Activated CD4-positive, alpha-beta T cell treated with anti-CD3 and anti-CD28 coated beads, Interleukin-2, amount 50 U/mL, for 1 hour (primary cell): Measurements from ENCODE around the gene MYL9.

ENCODE experiments used
- DNase-seq: peaks from one replicate; pipeline ENCODE4 v3.0.0-alpha.2; 2020

Gene MYL9

DNA sequence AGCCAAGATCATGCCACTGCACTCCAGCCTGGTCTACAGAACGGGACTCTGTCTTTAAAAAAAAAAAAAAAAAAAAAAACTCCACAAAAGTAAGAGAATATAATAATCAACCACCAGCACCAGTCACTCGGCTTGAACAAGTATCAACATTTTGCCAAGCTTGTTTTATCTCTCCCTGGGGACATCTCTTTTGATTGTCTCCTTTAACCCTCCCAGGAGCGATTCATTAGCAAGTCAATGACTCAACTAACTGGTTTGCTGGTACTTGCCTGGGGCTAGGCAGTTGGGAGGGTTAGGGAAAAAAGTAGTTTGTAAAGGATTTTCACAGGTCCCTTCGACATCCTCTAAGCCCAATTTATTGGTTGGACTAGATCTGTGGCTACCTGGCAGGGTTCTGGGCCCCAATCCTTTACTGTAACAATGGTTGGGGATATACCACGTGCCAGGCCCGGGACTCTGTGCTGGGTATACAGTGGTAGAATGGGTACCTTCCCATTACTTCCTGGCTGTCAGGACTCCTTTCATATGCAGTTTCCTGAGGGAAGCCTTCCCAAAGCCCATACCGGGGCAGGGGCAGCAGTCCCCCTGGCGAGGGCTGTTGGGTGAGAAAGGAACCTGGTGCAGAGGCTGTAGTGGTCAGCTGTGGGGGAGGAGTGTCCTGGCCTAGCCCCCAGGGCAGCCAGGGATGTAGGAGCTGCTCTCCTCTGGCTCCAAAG is 44.2 kb downstream of the MYL9 start:
- no peak for DNase-seq

DNA sequence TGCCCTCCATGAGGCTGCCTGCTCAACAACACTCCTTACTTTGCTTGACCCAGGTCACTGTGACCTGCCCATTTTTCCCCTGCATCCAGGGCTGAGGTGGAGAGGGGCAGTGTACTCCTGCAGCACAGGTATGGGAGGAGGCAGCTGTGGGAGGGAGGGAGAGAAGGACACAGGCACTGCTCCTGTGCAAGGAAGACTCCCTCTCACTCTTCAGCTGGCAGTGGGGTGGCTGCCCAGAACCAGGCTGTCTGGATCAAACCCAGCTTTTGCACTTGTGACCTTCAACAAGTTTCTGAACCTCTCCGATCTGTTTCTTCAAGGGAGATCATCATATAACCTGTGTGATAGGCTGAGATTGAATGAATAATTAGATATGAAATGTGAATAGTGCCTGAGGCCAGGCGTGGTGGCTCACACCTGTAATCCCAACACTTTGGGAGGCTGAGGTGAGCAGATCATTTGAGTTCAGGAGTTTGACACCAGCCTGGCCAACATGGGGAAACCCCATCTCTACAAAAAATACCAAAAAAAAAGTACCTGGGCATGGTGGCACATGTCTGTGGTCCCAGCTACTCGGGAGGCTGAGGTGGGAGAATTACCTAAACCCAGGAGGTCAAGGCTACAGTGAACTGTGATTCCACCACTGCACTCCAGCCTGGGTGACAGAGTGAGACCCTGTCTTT is 46.2 kb downstream of the MYL9 start:
- no peak for DNase-seq

DNA sequence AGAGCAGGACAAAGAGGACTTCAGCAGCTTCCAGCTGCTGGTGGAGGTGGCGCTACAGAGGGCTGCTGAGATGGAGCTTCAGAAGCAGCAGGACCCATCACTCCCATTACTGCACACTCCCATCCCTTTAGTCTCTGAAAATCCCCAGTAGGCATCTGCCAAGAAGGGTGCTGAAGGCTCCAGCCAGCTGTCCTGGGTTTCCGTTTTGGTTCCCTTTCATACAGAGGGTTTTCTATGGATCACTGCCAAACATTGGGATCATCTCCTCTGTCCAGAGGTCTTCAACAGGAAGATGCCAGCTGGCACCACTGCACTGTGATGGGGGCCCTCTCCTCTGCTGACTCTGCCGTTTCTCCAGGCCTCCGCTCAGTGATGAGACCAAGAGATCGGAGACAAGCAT is 50.0 kb downstream of the MYL9 start:
- DNase-seq = no peak

DNA sequence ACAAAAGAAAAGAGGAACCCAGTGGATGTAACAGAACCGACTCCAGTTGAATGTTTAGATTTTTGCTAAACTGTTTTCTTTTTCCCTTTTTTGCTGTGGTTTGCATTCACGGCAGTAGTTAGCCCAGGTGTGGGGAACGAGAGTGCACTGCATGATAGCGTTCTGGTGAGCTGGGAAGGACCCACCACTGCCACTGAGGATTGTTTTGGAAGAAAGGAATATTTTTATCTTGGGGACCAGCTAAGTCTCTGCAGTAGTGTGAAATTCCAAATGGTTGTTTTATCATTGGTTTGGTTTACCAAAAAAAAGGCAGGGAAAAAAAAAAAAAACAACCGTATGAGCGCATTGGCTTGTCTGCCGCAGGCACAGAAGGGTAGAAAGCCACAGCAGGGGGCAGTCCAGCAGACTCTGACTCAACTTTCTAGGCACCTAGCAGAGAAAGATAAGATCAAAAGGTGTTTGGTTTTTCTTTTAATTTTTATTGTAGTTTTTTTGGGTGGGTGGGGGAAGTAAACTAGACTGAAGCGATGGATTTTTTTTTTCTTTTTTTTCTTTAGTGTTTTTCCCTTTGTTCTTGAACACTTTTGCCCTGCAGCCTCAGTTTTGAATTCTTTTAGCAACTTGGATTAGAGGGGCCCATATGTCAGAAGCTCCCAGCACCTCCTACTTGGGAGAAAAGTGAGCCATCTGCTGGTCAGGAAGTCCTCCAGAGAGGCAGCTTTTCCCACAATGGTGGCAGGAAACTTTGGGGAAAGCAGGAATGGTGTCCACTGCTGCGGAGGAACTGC is 50.7 kb downstream of the MYL9 start:
- peak; percentile 56 for DNase-seq

DNA sequence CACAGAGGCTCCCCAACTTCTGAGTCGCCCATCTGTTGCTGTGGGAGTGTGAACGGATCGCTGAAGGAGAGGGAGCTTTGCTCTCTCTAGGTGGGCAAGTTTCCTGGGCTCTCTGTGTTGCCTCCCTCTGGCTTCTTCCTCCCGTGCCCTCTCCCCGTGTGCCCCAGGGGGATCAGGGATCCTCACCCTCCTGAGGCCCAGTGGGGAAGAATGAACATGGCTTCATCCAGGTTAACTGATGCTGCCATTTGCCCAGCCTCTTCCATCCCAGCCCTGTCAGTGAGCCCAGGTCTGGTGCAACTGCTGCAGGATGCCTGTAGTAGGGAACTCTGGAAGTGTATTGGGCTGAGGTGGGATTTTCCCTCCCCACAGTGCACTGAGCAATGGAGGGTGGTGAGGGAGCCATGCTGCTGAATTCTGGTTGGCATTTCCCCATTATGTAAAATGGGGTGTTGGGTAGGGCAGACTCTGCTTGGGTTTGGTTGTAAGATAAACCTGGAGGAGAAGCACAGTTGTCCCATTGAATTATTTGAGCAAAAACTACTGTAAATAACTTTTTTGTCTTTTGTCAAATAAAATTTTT is 52.1 kb downstream of the MYL9 start:
- no peak for DNase-seq

DNA sequence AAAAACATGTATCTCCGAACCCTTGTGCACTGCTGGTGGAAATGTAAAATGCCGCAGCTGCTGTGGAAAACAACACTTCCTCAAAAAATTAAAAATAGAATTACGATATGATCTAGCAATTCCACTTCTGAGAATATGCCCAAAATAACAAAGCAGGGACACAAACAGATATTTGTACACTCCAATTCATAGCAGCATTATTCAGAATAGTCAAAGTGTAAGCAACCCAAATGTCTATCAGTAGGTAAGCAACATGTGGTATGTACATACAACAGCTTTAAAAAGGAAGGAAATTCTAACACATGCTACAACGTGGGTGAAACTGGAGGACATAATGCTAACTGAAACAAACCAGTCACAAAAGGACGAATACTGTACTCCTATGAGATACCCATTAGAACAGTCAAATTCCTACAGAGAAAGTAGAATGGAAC is 58.6 kb downstream of the MYL9 start:
- DNase-seq = no peak
